Measurements from ENCODE around the gene CYTH3.

Gene CYTH3

DNA sequence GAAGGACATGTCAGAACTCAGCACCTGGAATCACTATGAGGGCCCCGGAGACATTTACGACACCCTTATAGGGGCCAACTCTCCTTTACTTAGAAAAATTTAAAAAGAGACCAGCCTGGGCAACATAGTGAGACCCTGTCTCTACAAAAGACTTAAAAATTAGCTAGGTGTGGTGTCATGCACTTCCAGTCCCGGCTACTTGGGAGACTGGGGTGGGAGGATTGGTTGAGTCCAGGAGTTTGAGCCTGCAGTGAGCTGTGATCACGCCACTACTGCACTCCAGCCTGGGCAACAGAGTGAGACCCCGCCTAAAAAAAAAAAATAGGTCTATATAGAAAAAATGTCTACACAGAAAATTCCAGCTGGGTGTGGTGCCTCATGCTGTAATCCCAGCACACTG lies 7.5 kb upstream of the CYTH3 start:
- no peak for DNase-seq

DNA sequence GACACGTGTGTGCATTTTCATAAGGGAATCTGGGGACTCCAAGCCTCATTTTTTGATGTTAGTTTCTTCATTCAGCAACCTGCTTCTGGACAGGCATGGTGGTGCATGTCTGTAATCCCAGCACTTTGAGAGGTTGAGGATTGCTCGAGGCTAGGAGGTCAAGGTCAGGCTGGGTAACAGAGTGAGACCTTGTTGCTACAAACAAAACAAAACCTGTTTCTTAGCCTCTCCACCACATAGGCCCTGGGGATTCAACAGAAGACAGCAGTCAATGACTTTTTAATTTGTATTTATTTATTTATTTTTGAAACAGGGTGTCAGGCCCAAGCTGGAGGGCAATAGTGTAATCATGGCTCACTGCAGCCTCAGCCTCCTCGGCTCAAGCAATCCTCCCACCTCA lies 6.9 kb upstream of the CYTH3 start:
- no peak for DNase-seq

DNA sequence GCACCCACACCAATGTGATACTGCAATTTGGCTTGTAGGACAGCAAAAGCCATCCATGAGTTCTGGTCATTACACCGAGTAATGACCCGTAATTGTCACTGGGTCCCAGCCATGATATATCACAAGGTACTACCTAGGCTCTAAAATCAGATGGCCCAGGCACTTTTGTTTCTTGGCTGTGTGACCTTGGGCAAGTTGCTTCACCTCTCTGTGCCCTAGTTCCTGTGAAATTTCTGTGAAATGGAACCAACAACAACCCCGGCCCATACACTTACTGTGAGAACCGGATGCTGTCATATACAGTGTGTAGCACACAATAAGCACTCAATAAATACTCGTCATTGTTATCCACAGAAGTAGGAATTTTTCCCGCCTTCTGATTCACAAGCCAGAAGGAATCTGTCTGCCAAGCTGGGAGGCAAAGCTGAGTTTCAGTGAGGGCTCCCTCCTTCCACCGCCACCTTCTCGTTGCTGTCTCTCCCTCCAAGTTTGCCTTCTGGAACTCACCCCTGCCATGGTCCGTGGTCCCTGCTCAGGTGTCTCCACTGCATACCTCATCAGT lies 6.4 kb upstream of the CYTH3 start:
- DNase-seq = no peak

DNA sequence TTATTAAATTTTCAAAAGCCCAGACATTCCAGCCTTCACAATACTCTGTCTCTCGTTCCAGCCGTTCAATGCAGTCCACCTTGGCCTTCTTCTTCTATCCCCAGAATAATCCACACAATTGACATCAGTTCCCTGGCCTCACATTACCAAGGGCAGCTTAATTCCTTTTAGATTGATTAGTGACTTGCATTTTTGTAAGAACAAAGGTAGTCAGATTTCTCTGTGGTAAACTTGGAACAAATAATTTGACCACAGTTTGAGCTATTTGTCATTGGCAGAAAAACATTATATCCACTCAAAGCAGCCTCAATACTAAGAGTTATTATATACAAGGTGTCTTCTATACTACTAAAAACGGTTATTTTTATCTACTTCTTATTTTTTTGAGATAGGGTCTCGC lies 5.1 kb upstream of the CYTH3 start:
- DNase-seq = no peak

DNA sequence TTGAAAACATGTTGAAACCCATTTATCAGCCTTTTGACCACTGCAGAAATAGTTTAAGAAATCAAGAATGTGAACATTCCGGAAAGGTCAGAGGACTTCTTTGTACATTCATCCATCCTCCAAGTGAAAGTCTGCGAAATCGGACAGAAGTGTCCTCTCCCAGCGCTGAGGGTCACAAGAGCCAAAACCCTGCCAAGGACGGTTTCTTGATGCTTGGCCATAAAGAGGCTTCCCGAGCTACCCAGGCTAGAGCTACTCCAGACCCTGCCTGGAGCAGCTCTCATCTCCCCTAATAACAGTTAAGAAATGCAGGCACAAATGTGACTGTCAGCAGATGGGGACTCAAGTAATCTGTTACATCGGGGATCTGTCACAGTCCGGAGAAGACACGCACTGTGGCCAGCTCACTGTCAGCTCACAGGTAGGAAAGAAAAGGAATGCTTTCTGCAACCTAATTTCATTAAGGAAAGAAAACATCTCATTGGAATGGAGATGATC lies 4.5 kb upstream of the CYTH3 start:
- DNase-seq = no peak

DNA sequence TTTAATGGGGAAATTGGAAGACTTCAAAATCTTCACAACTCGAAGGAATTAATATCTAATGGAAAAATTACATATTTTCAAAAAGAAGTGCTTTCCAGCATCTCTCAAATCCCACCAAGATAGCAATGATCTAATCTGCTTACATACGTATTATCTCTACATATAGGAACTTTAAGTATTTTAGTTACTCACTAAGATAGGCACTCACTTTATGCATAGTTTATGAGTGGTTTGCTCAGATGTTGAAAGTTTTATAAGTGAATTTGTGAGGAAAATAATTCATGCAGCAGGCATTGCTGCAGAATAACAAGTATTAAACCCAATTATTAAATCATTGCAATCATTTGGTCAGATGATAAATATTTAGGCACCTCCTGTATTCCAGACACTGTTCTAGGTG lies 2.3 kb upstream of the CYTH3 start:
- no peak for DNase-seq

DNA sequence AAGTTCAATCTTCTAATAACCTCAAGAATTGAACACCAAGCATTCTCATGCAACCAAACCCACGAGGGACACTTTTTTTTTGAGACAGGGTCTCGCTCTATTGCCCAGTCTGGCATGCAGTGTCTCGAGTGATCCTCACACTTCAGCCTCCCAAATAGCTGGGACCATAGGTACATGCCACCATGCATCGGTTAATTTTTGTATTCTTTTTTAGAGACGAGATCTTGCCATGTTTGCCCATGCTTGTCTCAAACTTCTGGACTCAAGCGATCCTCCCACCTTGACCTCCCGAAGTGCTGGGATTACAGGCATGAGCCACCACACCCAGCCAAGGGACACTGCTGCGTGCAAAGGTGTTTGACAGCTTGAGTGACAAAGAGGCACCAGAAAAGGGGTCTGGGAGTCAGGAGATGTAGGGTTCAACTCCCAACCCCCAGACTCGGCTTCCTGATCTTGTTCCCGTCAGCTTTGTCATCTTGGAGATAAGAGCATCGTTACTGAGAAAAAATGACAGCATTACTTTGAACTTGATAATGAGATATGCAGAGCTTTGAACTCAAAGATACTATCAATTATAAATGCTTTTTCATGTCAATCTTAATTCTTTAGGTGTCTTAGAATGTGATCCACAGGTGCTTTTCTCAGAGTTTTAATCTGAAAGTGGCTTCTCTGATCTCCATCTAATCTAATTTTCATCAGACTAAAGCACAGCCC lies 1.6 kb upstream of the CYTH3 start:
- no peak for DNase-seq

DNA sequence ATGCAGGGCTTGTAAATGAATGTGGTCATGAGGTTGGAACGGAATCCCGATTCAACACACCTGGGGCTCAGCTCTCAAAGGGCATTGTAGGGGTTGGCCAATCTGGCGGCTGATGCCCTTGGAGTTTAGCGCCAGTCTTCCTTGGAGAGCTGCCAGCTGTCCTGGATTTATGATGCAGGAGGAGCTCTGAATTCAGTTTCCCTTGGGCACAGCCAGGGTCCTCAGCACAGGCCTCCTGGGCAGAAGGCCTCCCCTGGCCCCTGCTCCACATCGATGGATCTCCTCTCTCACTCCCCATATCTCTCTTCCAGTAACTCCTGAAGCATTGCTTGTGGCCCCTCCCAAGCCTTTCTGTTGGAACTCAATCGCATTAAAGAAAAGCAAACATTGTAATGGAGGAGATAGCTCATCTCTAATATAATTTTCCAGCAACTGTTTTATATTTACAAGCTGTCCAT lies 985 bp upstream of the CYTH3 start:
- DNase-seq = no peak

DNA sequence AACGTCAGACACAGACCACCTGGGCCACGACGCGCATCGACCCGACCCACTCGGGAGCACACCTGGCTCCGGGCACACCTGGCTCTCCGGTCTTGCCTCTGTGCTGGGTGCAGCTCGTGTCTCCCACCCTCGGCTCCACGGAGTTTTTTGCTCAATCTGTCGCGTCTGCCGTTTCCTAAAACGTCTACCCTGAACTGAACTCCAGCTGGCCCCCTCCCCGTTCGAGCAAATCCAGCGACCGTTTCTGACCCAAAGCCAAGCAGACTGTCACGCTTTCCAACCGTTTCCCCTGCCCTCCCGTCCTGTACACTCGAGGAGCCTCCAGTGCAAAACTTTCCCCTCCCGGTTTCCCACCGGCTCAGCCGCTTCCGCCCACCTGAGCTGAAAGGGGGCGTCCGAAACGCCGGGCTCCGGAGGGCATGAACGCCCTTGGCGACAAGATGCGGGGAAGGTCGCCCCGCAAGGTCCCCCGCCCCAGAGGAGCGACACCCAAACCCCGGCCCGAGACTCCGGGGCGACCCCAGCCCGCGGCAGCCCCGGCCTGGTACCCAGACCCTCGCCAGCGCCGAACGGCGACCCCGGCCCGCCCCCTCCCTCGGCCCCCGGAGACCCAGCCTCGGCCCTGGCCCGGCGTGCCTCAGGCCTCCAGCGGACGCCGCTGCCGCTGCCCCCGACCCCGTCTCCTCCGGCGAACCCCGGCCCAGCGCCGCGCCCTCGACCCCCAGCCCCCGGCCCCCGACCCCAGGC lies 557 bp downstream of the CYTH3 start:
- DNase-seq = peak; percentile 45

DNA sequence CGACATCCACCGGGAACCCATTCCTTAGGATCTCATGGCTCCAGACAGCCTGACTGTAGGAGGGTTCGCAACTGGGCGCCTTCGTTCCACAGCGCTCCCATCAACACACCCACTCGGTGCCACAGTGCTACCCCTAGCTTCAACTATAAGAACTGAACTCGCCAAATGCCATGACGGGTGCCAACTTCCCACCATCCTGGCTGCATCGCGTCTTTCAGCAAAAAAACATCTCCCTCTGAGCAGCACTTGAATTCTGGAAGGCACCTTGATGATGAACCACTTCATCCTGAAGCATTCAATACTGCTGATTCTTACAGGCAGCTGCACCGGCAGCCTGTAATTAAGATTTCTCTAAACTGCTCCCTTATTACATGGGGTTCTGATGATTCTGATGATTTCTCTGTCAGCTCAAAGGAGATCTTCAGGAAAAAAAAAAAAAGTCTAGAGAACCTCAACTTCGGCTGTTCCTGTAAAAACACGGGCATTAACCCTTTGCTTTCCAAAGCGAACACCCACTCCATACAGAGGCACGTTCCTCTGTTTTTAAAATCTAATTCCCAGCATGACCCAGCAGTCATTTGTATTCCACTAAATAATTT lies 1.3 kb downstream of the CYTH3 start:
- DNase-seq = peak; percentile 47

DNA sequence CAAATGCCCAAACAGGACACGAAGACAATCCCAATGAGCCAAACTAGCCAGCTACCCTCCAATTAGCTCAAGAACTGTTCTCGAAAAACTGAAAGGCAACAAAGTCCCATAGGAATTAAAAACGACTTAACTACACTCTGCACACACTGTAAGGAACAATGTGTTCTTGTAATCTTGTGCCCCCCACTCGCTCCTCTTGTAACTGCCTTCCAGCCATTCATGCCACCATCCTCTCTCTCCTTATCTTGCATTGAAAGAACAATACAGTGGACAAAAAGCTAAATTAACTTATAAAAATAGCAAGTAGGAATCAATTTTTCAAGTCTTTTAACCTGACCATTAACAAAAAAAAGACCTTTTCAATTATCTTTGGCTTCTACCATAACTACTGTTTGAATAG lies 2.9 kb downstream of the CYTH3 start:
- no peak for DNase-seq

DNA sequence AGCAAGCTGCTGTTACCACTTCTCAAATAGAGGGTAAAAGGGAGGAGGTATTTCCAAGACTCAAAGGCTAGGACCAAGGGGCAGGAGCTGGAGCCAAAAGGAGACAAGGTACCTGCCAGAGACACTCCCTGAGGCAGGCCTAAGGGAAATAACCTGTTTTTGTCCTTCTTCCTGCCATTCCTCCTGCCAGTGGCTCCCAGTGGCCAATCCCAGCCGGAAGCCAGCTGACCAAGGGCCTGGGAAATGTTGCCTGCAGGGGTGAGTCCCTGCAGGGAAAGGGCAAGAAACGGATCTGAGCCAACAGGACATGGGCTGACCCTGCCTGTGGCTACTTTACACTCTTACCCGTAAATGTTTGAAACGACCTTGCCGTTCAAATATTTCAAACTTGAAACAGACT lies 3.5 kb downstream of the CYTH3 start:
- DNase-seq = no peak

DNA sequence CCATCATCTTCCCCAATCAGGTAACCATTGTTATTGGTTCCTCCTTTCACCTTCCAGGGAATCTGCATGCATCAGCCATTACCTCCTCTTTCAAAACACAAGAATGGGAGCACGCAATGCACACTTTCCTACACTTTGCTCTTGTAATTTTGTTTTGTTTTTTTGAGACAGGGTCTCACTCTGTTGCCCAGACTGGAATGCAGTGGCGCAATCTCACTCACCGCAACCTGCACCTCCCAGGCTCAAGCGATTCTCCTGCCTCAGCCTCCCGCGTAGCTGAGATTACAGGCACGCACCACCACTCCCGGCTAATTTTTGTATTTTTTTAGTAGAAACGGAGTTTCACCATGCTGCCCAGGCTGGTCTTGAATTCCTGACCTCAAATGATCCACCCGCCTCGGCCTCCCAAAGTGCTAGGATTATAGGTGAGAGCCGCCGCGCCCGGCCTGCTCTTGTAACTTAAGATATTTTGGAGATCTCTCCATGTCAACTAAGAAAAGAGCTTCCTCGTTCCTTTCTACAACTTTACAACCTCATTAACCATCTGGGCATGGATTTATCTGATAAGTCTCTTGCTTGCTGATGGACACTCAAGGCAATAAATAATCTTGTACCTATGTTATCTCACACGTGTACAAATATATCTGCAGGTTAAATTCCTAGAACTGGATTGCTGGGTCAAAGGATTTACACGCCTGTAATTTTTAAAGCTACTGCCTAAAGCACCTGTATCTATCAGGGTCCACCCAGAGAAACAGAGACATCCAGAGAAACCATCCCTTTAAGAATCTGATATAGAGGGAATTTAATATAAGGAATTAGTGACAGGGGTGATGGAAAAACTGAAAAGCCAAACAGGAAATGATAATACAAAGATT lies 4.2 kb downstream of the CYTH3 start:
- no peak for DNase-seq

DNA sequence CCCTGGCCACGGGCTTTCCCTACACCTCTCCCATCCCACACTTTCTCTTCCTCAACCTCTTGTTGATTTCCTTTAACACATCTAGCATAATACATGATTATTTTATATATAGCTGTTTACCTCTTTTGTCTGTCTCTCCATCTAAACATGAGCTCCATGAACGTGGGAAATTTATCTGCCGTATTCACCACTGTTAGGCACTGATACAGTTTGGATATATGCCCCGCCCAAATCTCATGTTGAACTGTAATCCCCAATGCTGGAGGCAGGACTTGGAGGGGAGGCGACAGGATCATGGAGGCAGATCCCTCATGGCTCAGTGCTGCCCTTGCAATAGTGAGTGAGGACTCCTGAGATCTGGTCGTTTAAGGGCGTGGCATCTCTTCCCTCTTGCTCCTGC lies 5.7 kb downstream of the CYTH3 start:
- DNase-seq = no peak

DNA sequence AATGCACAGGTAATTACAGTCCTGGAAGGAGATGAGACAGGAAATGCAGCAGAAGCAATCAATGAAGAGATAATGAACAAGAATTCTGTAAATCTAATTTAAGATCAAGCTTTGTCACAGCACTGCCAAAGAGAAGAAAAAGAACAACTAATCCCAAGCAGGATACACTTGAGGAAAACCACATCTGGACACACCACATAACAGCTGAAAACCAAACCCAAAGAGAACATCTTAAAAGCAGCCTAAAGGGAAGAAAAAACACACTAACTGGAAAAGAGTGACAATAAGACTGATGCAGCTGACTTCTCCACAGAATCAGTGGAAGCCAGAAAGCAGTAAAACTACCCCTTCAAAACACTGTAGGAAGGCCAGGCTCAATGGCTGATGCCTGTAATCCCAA lies 10.2 kb downstream of the CYTH3 start:
- no peak for DNase-seq

DNA sequence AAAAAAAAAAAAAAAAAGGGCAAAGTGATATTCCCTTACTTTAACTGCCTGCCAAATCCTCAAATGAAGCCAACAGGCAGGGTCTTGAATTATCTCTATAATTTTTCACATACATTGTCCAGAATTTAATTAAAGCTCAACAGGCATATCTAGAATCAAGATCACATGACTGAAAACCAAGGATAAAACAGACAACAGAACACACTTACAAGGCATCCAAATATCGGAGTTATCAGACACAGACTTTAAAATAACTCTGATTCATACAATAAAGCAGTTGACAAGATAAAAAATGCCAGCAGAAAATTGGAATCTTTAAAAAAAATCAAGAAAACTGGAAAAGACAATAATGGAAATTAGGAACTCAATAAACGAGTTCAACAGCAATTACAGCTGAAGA lies 10.7 kb downstream of the CYTH3 start:
- DNase-seq = no peak

DNA sequence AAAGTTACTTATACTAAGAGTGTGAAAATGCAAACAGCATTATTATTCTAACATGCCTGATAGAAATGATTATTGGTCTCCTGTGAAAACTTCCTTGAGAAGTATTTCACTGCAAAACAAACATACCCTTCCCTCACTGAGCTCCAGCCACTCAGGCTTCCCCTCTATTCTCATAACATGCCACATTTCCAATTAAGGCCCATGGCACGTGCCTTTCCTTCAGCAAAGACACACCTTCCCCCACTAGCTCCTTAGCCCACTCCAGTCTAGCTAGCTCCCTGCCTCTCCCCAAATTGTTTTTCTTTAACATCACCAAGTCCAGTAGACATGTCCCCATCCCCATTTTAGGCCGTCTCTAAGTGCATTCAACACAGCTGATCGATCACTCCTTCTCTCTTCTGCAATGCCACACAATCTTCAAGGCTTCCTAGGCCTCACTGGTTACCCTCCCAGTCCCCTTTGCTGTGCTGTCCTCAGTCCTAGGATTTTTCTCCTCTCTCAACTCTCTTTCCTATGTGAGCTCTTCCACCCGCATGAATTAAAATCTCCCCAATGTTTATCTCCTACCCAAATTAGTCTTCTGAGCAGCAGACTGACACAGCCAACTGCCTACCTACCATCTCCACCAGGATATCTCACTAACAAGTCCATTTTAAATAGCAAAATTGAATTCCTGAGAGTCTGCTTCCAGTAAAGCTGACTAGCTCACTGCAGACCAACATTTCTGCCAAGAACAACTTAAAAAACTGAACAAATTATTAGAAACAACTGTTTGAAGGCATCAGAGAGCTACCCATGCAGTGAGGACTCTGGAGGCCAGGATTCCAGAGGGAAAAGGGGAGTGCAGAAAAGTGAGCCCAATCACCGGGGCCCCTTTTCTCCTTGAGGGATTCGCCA lies 11.9 kb downstream of the CYTH3 start:
- no peak for DNase-seq

DNA sequence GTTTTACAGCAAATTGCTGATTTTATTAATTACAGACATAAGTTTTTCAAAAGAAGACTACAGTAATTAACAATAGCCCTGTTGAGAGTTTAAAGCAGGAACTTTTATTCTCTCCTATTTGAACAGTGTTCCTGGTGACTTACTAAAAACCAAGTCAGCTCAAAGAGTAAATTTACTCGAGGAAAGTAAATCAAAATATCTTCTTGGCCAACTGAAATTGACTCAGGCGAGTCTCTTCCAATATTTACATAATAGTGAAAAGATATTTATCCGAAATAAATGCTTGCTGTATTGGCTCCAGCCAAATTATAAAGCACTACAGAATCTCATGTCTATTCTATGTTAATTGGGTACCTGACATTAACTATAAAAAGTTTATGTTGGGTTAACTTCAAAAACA lies 13.2 kb downstream of the CYTH3 start:
- DNase-seq = no peak

DNA sequence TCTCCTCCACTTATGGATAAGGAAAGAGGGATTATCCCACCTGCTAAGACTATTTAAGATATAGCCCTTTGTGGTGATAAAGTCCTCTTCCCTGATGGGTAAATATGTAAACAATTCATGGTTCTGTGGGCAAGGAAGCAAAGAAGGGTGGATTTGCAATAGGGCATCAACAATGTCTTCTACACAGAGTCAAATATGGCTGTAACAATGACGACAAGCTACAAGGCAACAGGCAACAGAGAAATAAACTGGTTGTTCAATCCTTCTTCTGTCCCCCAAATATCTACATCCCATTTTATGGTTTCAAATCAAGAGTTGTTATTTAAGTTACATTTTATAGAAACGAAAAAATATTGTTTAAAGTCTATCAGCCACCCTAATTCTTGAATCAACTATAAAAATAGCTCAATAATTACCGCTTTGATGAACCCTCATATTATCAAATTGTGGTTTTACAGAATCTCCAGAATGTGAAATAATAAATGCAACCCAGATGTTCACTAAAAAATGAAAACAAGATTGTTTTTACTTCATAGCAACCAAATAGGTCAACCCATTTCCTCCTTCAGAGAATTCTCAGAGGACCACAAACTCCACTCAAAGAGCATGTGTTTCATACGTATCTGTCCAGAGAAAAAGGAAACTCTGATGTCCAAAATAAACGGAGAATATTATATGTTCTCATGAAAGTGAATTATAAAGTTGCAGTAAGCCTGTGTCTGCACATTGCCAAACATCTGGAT lies 13.8 kb downstream of the CYTH3 start:
- no peak for DNase-seq

DNA sequence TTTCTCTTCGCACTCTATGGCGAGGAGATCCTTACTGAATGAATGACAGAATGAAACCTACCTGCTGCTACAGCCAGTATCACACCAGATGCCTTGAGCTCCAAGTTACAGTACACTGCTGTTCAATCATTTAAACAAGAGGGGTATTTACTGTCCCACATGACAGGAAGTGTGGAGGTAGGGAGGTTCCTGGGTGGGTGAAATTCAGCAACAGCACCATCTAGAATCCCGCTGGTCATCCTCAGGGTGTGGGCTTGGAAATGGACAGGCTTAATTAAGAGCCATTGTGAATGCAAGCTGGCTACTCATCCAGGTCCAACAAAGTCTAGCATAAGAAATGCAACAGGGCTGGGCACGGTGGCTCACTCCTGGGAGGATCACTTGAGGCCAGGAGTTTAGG lies 14.7 kb downstream of the CYTH3 start:
- DNase-seq = no peak
